Sigmoid colon (tissue), 7 donors: Measurements from ENCODE around the gene MUC6. TPM values are rescaled to one million over a fixed set of nuclear protein-coding genes. Genes with fewer than 3 reads are reported as not detected.
"Not testable (repeated sequence)": the region's sequence is repeated elsewhere in the genome, so short reads cannot be mapped to it uniquely, and the experiment has no call there.

Experiments
- DNase-seq: peaks from one replicate; pipeline ENCODE4 v3.0.0-alpha.2; 2019
- H3K27ac ChIP-seq, 4 donors: fragments of 200-600 bp; sonication (generic); one replicate each; pipeline ENCODE4 v1.5.1; 2016 to 2019; ENCODE audit warnings: mild to moderate bottlenecking in 1 of 4
- H3K27me3 ChIP-seq, 3 donors: fragments of 200-600 bp; sonication (generic); one replicate each; pipeline ENCODE4 v1.5.1; 2019; ENCODE audit warnings: mild to moderate bottlenecking in 1 of 3
- H3K36me3 ChIP-seq, 4 donors: fragments of 200-600 bp; sonication (generic); one replicate each; pipeline ENCODE4 v1.5.1; 2016 to 2019
- H3K4me1 ChIP-seq, 4 donors: fragments of 200-600 bp; sonication (generic); one replicate each; pipeline ENCODE4 v1.5.1; 2017 to 2019
- H3K4me3 ChIP-seq, 4 donors: fragments of 200-600 bp; sonication (generic); one replicate each; pipeline ENCODE4 v1.5.1; 2017 to 2019; ENCODE audit warnings: mild to moderate bottlenecking in 2 of 4, moderate library complexity in 1 of 4
- H3K9me3 ChIP-seq, 4 donors: fragments of 200-600 bp in 3 of 4; sonication (generic) in 3 of 4; one replicate each; pipeline versions ENCODE4 v1.5.1 to v1.6.1; 2013 to 2019
- CTCF ChIP-seq, 4 experiments: fragments of 450-650 bp in 3 of 4; fragments of 200-600 bp in 1 of 4; IDR thresholded peaks; one replicate each; pipeline ENCODE4 v1.5.1; 2016 to 2019; ENCODE audit warnings: antibody characterized with exemption in 4 of 4, mild to moderate bottlenecking in 3 of 4, moderate library complexity in 2 of 4
- EP300 ChIP-seq, 4 donors: sonication (generic); formaldehyde crosslinking; IDR thresholded peaks; one replicate each; pipeline ENCODE4 v1.6.1; 2017; ENCODE audit warnings: antibody characterized with exemption in 4 of 4
- POLR2A ChIP-seq, 2 donors: fragments of 450-650 bp; IDR thresholded peaks; one replicate each; pipeline ENCODE4 v1.6.1; 2016; ENCODE audit warnings: antibody characterized with exemption in 2 of 2, mild to moderate bottlenecking in 2 of 2, moderate library complexity in 2 of 2
- POLR2AphosphoS5 ChIP-seq, 4 donors: sonication (generic); formaldehyde crosslinking; IDR thresholded peaks; one replicate each; pipeline ENCODE4 v1.6.1; 2017; ENCODE audit warnings: antibody characterized with exemption in 4 of 4
- WGBS, 2 donors: extraction: QIAGEN DNeasy Blood & Tissue Kit; methylation state at CpG; one replicate each; pipeline ENCODE4 v1.1.7; 2013; 5-methylcytosine and 5-hydroxymethylcytosine counted together
- intact Hi-C: fragments of 100-400 bp; cut with DNase I; formaldehyde crosslinking; loops from one replicate; pipeline ENCODE4 v1.15.1; 2023
- polyA plus RNA-seq, 3 donors: library from polyadenylated mRNA; stranded (reverse); fragments of 200-250 nt; gene quantifications; one replicate each; pipeline ENCODE4 v1.2.3, GENCODE V29; 2013
- total RNA-seq, 4 donors: library from RNA; depleted of rRNA; stranded (reverse); fragments of >200 nt; gene quantifications; one replicate each; pipeline ENCODE4 v1.1.0, GENCODE V29; 2016
- donor health status: healthy with polysubstance abuse.
- donor health status: Bipolar disorder and iron deficiency.
- donor health status: healthy.

MUC6 gene
- total and polyA plus RNA-seq, 7 donors, result under 0.01 to 0.04 TPM; not detected in 5

GRCh38 chr11:1019321-1019910, 17.1 kb downstream of the MUC6 start:
- no peak for DNase-seq
- TF ChIP-seq EP300 (IDR thresholded peaks at IDR 0.05), result no peak
- TF ChIP-seq POLR2AphosphoS5 (IDR thresholded peaks at IDR 0.05), result no peak
- no peak for TF ChIP-seq CTCF (IDR thresholded peaks at IDR 0.05)
- no peak for TF ChIP-seq POLR2A (IDR thresholded peaks at IDR 0.05)
- Histone ChIP-seq H3K9me3 (no peaks in the 10 kb centered on the region), H3K27me3 (no peaks in the 10 kb centered on the region), H3K27ac (no peak overlapping the region), H3K4me1 (no peaks in the 10 kb centered on the region), H3K4me3 (no peak overlapping the region), H3K36me3 (no peaks in the 10 kb centered on the region)
- intact Hi-C loops, result no loop called here
- WGBS, 2 donors, result 85 to 86% methylated on average over 21 of the region's 21 CpGs

- intact Hi-C loops, result no loop called here
- Histone ChIP-seq H3K36me3 (no peaks in the 10 kb centered on the region), H3K27ac (no peak overlapping the region), H3K27me3 (no peaks in the 10 kb centered on the region), H3K9me3 (no peaks in the 10 kb centered on the region), H3K4me3 (no peak overlapping the region), H3K4me1 (no peaks in the 10 kb centered on the region)
- WGBS, 2 donors, result 90 to 91% methylated on average over 9 of the region's 9 CpGs
- no peak for DNase-seq
- TF ChIP-seq POLR2AphosphoS5 (IDR thresholded peaks at IDR 0.05) (no peak), EP300 (IDR thresholded peaks at IDR 0.05) (no peak), CTCF (IDR thresholded peaks at IDR 0.05) (no peak), POLR2A (IDR thresholded peaks at IDR 0.05) (no peak)
These were observed 18.4 kb downstream of the MUC6 start for GRCh38 chr11:1018091-1018490.

GRCh38 chr11:1017269-1018005, 19.1 kb downstream of the MUC6 start:
- intact Hi-C loops, result no loop called here
- Histone ChIP-seq H3K9me3 (no peaks in the 10 kb centered on the region), H3K4me1 (no peaks in the 10 kb centered on the region), H3K36me3 (peaks cover 0 to 3% (median 0%) of the 10 kb centered on the region in 4 donors), H3K4me3 (no peak overlapping the region), H3K27me3 (no peaks in the 10 kb centered on the region), H3K27ac (no peak overlapping the region)
- 87 to 88% methylated on average over 12 of the region's 12 CpGs for WGBS, 2 donors
- TF ChIP-seq CTCF (IDR thresholded peaks at IDR 0.05) (no peak), POLR2A (IDR thresholded peaks at IDR 0.05) (no peak), EP300 (IDR thresholded peaks at IDR 0.05) (no peak), POLR2AphosphoS5 (IDR thresholded peaks at IDR 0.05) (no peak)
- DNase-seq, result no peak

- 69 to 73% methylated on average over 7 of the region's 7 CpGs for WGBS, 2 donors
- H3K4me1 ChIP-seq, H3K9me3 ChIP-seq, DNase-seq, H3K27ac ChIP-seq, H3K4me3 ChIP-seq, intact Hi-C loops, H3K27me3 ChIP-seq: not testable (repeated sequence)
- peaks cover 0 to 11% (median 4%) of the 10 kb centered on the region in 4 donors for H3K36me3 ChIP-seq
These were observed 19.9 kb downstream of the MUC6 start for GRCh38 chr11:1016610-1017126.

- intact Hi-C loops, result no loop called here
- TF ChIP-seq CTCF (IDR thresholded peaks at IDR 0.05) (no peak), EP300 (IDR thresholded peaks at IDR 0.05) (no peak), POLR2A (IDR thresholded peaks at IDR 0.05) (no peak), POLR2AphosphoS5 (IDR thresholded peaks at IDR 0.05) (no peak)
- Histone ChIP-seq H3K9me3 (no peaks in the 10 kb centered on the region), H3K4me3 (no peak overlapping the region), H3K27me3 (no peaks in the 10 kb centered on the region), H3K4me1 (no peaks in the 10 kb centered on the region), H3K27ac (no peak overlapping the region), H3K36me3 (peaks cover 7 to 18% (median 11%) of the 10 kb centered on the region in 4 donors)
- no peak for DNase-seq
- WGBS, 2 donors, result 94 to 95% methylated on average over 20 of the region's 20 CpGs
These were observed 20.5 kb downstream of the MUC6 start for GRCh38 chr11:1015826-1016545.
